Measurements from ENCODE around the gene FBXL13.

GRCh38 chr7:102943423-102944169, 131.0 kb downstream of the FBXL13 start:
- TF ChIP-seq, protein P1, sequence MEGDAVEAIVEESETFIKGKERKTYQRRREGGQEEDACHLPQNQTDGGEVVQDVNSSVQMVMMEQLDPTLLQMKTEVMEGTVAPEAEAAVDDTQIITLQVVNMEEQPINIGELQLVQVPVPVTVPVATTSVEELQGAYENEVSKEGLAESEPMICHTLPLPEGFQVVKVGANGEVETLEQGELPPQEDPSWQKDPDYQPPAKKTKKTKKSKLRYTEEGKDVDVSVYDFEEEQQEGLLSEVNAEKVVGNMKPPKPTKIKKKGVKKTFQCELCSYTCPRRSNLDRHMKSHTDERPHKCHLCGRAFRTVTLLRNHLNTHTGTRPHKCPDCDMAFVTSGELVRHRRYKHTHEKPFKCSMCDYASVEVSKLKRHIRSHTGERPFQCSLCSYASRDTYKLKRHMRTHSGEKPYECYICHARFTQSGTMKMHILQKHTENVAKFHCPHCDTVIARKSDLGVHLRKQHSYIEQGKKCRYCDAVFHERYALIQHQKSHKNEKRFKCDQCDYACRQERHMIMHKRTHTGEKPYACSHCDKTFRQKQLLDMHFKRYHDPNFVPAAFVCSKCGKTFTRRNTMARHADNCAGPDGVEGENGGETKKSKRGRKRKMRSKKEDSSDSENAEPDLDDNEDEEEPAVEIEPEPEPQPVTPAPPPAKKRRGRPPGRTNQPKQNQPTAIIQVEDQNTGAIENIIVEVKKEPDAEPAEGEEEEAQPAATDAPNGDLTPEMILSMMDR (IDR thresholded peaks at IDR 0.05) = no peak
- TF ChIP-seq POLR2A (IDR thresholded peaks at IDR 0.05) = no peak
- TF ChIP-seq POLR2AphosphoS5 (IDR thresholded peaks at IDR 0.05) = no peak
